ENCODE measurements around the gene SPP2. TPM values are rescaled to one million over a fixed set of nuclear protein-coding genes. Genes with fewer than 3 reads are reported as not detected.

The SPP2 gene
- total and polyA plus RNA-seq, 2 of the 8 experiments (the other 6 are each of a cell fraction or from before 2014, with no cell fraction given) = not detected

GRCh38 chr2:234031207-234031606 is 19.3 kb upstream of the SPP2 start (continued):
- TF ChIP-seq ASH2L (IDR thresholded peaks at IDR 0.05; ENCODE audit: low read length) (no peak), ATF3 (IDR thresholded peaks at IDR 0.05; ENCODE audit: insufficient read depth, low read depth, low read length) (no peak), GTF2F1 (IDR thresholded peaks at IDR 0.05; ENCODE audit: borderline replicate concordance, low read depth, low read length) (no peak), KDM1A (IDR thresholded peaks at IDR 0.05; ENCODE audit: borderline replicate concordance, low read length) (no peak), SP1 (IDR thresholded peaks at IDR 0.05; ENCODE audit: low read depth, low read length) (no peak)

All from H1 (cell line).